Measurements from ENCODE around the gene TRERF1.

GRCh38 chr6:42194056-42194455, 257.7 kb downstream of the TRERF1 start:
- TF ChIP-seq CTCF (IDR thresholded peaks at IDR 0.05) = no peak
- no peak for TF ChIP-seq POLR2A (IDR thresholded peaks at IDR 0.05)

Data from testis (tissue), 2 donors.